Globus pallidus (tissue), 1 donor: Measurements from ENCODE around the gene CFAP97D2.
"Not testable (repeated sequence)": the region's sequence is repeated elsewhere in the genome, so short reads cannot be mapped to it uniquely, and the experiment has no call there.

Experiments
- DNase-seq: peaks from one replicate; pipeline ENCODE4 v3.0.0-alpha.2; 2015; ENCODE audit warnings: low spot score

Gene CFAP97D2

DNA sequence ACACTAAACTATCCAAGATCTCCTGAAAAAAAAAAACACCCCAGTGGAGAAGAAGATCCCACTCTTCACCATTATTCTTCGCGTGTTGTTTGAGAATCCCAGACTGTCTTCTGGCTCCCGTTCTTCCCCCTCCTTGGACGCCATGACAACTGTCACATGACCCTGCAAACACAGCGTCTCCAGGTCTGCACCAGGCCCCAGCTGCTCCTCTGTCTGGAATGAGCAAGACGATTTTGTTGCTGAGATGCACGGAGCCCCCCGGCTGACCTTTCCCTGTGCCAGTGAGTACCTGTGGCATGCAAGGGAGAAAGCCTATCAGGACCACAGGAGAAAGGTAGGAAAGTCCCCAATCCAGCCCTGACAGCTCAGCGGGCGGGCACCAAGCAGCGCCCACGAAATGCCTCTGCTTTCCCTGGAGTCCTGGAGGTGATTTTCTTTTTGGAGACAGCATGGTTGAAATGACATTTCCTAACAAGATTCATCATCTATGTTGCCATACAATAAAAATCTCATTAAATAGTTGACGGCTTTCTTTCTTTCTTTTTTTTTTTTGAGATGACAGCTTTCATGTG lies at the start of gene CFAP97D2:
Gene CFAP97D2 (plus strand): TSS at position 171 of the 572 bp plus-strand sequence. CDS start 74 bp downstream, at position 245.
- no peak for DNase-seq

DNA sequence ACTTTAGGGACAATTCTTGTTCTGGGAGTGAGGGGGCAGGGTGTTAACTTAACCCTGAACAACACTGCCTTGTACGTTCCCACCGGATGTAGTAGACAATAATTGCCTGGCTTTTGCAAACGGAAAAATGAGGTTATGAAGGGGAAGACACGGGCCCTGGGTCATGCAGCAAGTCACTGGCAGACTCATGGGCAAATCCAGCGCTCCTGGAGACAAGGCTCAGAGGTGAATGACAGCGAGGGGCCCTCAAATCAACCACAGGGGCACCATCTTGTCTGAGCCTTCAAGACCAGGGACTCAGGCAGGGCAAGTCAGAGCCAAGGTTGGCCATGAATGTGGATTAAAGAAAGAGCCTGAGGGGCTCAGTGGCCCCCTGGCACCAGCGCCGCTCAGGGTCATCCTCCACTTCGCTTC lies 49.4 kb upstream of the CFAP97D2 start:
- no peak for DNase-seq

DNA sequence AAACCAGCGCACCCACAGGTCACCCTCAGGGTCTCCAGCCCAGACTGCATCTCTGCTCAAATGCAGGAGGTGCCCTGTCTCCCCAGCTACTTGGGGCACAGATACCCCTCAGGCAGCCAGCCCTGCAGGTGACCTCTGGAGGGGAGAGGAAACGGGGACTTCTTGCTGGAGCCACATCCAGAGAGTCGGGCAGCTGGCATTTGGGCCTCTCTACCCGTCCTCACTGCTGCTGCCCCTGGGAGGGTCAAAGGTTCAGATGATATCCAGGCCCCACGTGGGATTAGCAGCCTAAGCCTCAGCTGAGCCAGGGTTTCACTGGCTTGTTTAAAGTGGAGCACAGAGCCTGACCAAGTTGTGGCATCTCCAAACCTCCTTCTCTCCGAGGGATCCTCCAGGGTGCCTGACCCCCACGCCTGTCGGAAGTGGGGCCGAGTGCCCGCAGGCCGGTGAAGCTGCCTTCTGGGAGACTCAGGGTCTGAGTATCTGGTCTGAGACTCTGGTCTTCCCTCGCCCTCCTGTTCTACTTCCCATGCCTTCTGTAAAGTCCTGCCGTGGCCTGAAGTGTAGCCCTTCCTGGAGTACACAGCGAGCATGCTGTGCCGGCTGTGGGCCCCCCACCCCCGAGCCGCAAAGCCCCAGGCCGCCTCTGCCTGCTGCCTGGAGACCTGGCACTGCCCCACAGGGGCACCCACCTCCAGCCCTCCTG lies 48.8 kb upstream of the CFAP97D2 start:
- DNase-seq = no peak

DNA sequence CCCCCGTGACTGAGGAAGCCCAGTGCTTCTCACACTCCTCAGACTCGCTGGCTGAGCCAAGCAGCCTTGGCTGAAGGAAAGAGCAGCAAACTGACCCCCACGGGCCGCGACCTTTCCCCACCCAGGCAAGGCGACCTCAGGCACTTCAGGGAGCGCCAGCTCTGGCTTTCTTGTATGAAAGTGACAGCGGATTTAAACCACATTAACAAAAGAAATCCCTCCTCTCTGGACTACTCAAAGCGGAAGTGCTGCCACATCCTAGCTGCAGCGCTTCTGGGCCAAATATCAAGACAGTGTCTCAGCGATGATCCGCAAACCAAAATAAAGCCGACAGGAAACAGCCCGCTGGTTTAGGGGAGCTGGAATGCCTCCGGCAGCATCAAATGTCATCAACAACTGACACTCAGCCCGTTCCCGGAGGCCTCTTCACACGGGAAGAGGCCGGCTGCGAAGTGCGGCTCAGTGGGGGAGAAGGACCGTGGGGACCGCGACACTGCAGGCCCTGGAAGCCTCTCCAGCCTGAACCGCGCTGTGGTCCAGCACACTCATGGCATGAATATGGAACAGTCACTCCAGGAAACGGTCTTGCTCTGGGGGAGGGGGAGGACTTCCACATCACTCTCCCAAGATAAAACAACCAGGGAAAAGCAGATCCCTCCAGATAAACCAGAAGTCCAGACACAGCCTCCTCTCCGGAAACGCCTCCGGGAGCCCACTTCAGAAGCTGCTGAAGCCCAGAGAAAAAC lies 48.0 kb upstream of the CFAP97D2 start:
- DNase-seq = peak; percentile 58

DNA sequence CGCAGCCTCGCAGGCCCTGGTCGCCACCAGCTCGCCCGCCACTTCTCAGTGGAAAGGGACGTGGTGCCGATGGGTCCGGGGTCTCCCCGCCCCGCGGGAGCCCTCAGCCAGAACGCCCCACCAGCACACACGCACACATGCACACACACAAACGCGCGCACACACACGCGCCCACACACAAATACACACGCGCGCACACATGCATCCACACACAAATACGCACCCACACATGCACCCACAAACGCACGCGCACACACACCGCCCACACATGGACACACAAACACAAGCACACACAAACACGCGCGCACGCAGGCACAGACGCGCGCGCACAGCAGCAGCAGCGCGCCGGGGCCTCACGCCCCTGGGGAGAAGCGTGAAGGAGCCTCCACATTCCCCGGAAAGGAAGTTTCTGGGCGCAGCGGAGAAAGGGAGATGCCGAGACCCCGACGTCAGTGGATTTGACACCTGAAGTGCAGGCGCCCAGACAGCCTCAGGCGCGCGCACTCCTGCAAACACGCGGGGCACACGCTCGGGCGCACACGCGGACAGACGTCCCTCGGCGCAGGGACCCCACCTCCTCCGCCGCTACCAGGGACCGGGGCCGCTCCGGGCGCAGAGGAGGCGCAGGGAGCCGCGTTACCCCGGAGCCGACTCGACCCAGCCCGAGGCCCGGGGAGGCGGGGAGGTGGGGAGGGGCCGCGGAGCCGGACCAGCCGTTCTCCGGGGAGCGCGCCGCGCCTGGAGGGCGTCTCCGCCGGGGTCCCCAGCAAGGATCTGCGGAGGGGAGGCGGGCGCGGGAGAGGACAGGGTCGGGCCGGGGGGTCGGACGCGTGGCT lies 47.3 kb upstream of the CFAP97D2 start:
- no peak for DNase-seq

DNA sequence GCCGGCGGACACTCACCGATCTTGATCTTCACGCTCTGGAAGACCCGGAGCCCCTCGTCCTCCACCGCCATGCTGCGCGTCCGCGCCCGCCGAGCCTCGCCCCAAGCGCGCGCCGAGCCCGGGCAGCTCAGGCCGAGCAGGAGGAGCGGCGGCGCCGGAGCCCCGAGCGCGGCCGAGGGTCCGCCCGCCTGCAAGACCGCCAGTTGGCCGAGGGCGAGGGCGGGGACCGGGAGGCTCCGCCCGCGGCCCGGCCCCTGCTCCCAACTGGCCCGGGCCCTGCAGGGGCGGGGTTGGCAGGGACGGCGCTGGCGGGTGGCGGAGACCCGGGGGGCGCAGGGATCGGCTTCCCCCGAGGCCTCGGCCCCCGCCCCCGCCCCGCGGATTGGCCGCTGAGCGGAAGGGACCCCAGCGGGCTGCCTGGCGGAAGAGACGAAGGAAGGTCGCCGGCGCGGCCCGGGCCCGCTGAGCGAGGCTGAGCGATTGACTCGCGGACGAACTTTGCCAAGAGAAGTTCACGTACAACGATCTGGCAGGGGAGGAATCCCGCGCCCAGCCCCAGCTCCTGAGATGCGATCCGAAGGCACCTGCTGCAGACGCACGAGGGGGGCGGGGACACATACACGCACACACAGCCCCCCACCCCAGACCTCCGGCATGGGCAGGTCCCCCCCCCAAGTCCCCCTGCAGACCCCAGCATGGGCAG lies 46.5 kb upstream of the CFAP97D2 start, which contains the start of gene RASA3:
Gene RASA3 (minus strand): TSS at position 205 of the 703 bp plus-strand sequence. CDS start 134 bp downstream, at position 71.
- peak; percentile 79 for DNase-seq

DNA sequence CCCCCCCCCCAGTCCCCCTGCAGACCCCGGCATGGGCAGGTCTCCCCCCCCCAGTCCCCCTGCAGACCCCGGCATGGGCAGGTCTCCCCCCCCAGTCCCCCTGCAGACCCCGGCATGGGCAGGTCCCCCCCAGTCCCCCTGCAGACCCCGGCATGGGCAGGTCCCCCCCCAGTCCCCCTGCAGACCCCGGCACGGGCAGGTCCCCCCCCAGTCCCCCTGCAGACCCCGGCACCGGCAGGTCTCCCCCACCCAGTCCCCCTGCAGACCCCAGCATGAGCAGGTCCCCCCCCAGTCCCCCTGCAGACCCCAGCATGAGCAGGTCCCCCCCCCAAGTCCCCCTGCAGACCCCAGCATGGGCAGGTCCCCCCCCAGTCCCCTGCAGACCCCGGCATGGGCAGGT lies 45.9 kb upstream of the CFAP97D2 start:
- not testable (repeated sequence) for DNase-seq

DNA sequence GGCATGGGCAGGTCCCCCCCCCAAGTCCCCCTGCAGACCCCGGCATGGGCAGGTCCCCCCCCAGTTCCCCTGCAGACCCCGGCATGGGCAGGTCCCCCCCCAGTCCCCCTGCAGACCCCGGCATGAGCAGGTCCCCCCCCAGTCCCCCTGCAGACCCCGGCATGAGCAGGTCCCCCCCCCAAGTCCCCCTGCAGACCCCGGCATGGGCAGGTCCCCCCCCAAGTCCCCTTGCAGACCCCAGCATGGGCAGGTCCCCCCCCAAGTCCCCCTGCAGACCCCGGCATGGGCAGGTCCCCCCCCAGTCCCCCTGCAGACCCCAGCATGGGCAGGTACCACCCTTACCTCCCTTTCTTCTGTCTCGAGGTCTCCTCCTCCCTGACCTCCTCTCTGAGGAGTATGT lies 45.5 kb upstream of the CFAP97D2 start:
- not testable (repeated sequence) for DNase-seq

DNA sequence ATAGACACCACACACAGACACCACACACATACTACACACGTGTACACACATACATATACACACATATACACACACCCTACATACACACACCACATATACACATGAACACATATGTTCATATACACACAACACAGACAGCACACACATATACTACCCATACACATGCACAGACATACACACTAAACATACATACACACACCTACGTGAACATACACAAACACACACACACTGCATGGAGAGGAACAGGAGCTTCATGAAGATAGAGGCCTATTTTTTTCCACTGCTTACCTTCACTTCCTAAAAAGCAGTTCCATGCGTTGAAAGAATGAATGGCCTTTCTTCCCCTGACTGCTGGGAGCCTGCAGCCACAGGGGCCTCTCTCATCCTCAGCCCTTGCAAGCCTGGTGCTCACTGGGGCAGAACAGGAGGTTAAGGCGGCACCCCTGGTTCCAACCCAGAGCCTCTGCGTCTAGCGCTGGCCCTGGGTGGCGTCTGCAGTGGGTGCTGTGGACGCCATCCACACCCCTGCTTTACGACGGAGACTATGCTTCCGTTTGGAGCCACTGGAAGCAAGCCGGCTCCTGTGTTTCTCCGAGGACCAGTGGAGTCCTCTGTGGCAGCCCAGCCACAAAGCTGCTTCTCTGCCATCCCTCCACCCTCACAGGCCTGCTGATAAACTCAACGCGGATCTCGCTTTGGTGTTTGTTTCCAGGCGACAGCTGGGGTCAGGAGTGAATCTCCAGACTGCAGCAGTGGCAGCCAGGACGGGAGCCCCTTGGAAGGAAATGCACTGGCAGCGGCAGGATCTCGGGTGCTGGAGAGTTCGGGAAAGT lies 44.7 kb upstream of the CFAP97D2 start:
- DNase-seq = no peak

DNA sequence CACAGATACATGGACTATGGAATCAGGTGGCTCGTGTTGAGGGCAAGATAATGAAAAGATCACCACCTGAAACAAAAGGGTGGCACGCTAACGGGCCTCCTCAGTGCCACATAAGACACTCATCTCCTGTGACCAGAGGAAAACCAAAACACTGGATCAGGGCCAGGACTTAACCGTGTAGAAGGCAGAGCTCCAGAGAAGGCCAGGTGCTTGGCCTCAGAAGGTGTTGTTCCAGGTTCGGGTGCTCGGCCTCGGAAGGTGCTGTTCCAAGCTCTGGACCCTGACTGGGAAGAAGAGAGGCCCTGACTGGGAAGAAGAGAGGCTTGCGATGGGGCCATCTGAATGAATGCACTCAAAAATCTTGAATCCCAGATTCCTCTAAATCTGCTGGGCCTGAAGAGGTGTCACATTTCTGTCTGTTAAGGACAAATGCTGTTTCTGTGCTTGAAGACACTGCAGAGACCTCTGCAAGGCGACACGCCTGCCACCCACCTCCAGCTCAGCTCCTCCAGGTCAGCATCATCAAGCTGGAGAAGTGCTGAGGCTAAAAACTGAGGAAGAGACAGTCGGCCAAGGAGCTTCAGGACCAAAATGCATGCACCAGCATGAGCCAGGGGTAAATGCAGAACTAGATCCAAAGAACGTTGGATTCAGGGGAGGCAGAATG lies 44.0 kb upstream of the CFAP97D2 start:
- DNase-seq = no peak

DNA sequence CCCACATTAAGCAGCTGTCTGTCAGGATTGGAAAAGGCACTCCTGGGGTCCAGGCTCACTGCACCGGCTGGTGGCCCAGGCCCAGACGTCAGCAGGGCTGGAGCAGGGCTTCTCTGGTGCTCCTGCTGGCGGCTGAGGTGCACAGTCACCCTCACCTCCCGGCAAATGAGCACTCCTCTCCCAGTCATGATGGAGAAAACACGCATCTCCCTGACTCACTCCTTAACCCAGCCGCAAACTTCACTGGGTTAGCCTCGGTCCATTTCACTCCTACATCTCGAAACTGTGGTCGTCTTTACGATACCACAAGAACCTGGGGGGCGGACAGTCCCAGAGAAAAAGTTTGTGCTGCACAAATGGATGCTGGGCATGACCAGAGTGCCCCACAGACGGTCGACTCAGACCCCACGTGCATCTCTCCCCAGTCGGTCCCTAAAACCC lies 43.3 kb upstream of the CFAP97D2 start:
- DNase-seq = no peak

DNA sequence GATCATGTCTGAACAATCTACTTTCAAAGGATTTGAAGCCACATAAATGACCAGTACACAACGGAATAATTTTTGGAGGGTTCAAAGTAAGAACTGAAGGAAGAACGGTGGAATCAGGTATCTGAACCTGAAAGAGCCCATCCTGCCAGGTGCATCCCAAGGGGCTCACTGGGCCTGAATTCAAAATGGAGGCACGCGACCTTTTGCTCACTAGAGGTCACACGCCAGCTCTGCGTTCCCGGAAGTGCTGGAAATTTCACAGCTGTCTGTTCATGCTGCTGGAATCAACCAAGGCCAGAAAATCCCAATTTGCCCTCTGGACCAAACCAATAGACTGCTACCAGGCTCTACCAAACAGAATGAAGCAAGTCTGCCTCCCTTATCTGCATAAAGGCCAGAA lies 42.5 kb upstream of the CFAP97D2 start:
- no peak for DNase-seq

DNA sequence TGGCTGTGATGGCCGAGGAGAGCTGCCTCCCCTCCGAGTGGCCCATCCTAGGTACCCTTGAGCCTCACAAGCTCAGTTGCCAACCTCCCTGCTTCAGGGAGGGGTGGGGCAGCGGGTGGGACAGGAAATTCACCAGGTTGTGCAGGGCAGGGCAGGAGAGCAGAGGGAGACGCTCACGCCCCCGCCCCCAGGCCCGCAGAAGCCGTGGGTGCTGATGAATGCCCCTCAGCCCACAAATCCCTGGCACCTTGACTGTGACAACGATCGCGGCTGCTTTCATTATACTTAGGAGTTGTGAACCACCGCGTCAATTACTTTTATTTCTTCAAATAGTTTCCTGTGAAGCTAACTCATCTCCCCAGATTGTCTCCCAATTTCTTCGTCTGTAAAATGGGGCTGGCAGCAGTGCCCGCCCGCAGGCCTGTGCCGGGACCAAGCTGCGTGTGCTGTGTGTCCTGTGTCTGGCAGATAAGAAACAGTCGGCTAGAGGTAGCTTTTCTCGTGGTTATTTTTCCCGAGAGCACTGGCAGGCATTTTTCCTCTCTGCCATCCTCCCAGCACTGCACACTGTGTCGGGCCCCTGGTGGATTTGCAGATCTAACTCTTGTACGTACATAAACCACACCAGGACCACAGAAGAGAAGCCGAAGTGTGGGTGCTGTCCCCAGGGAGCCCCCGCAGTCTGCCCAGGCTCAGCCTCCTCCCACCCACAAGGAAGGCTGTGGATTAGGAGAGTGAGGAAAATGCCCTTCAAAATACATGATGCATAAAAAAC lies 38.7 kb upstream of the CFAP97D2 start:
- DNase-seq = no peak

DNA sequence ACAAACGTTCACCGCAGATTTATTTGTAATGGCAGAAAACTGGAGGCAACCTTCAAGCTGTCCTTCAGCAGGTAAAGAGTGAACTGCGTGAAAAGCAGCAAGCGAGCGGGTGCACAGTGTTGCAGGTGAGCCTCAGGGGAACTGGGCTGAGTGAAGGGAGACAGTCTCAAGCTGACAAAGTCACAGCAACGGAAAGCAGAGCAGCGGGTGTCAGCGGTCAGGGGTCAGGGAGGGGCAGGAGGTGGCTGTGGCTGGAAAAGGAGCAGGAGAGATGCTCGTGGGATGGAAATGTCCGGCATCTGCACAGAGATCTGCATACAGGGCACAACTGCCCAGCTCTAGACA lies 38.2 kb upstream of the CFAP97D2 start:
- no peak for DNase-seq

DNA sequence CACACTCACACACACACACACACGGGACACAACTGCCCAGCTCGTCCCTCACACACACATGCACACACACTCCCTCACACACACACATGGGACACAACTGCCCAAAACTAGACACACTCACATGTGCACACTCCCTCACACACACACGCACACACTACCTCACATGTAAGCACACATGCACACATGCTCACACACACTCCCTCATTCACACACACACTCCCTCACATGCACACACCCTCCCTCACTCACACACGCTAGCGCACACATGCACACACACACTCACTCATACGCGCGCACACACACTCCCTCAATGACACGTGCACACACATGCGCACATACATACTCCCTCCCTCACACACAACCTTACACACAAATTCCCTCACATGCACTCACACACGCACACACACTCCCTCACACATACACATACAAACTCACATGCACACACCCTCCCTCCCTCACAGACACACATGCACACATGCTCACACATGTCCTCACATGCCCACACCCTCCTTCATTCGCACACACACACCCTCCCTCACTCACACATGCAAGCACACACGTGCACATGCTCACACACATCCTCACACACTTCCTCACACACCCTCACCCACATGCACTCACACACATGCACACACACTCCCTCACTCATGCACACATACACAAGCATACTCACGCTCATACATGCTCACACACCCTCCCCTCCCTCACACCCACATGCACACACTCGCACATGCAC lies 37.6 kb upstream of the CFAP97D2 start:
- no peak for DNase-seq

DNA sequence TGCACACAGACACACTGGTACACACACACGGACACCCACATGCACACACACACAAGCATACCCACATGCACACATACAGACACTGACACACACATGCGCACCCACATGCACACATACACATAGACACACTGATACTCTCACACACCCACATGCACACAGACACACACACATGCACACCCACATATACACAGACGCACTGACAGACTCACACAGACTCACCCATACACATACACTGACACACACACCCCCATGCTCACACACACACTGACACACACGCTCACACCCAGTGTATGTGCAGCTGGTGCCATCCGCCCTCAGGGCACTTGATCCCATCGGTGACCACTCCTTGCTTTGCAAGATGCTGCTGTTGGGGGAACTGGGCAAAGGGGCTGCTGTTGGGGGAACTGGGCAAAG lies 36.9 kb upstream of the CFAP97D2 start:
- DNase-seq = no peak

DNA sequence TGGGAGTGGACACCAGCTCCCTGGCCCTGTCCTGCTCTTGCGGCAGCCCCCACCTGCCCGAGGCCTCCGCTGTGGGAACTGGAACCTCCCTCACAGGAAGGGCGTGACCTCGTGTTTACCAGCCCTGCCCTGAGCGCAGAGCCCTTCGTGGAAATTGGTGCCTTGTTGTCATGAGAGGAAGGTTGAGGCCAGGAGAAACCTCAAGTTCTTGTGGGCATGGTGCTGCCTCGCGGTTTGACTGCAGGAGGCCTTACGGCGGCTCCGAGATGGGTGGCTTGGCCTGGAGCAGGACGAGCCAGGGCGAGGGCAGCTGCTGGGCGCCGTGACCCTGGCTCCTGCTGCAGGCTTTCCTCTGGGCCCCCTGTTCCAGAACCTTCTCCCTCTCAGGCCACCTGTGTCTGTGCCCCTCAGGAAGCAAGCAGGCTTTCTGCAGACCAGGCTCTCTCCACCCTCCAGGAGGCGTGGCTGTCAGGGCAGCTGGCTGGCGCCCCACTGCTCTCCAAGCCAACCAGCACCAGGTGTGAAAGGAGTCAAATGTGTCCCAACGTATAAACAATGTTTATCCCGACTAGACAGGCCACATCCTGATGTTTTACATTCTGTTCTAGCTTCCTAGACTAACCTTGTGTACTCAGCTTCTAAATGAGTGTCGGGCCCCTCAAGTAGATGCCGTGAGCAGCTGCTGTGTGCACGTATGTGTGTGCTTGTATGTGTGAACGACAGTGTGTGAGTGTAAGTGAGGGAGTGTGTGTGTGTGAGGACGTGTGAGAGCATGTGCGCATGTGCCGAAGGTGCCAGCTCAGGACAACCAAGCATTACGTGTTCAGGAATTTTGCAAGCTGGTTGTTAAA lies 36.2 kb upstream of the CFAP97D2 start:
- DNase-seq = no peak
